Neural cell (in vitro differentiated cells): ENCODE measurements around the gene WDR77. TPM values are rescaled to one million over a fixed set of nuclear protein-coding genes. Genes with fewer than 3 reads are reported as not detected.
A peak's percentile ranks its signal among the peaks of the same experiment; 100 is the strongest.

Experiments used
- H2AFZ ChIP-seq: fragments of 200-600, 300-800 bp; sonication (generic), shearing (Covaris generic); 2 replicates; pipeline ENCODE4 v1.6.0; 2014; ENCODE audit warnings: low read depth, mild to moderate bottlenecking, antibody characterized with exemption, low read length, moderate library complexity
- H3F3A ChIP-seq: fragments of 200-600 bp; shearing (Covaris generic); 2 replicates; pipeline ENCODE4 v1.6.1; 2016; ENCODE audit warnings: mild to moderate bottlenecking, moderate library complexity, mixed read lengths, antibody characterized with exemption, low read length; ENCODE audit not compliant: insufficient read depth, poor library complexity, severe bottlenecking
- H3K27ac ChIP-seq: fragments of 200-600, 300-800 bp; sonication (generic), shearing (Covaris generic); 2 replicates; pipeline ENCODE4 v1.5.1; 2014; ENCODE audit warnings: mild to moderate bottlenecking, low read length, moderate library complexity
- H3K27me3 ChIP-seq: fragments of 300-800, 200-600 bp; sonication (generic), shearing (Covaris generic); 2 replicates; pipeline ENCODE4 v1.6.0; 2014; ENCODE audit warnings: mild to moderate bottlenecking, low read depth, low read length, moderate library complexity; ENCODE audit not compliant: insufficient read depth
- H3K36me3 ChIP-seq: fragments of 300-800, 200-600 bp; sonication (generic), shearing (Covaris generic); 2 replicates; pipeline ENCODE4 v1.5.1; 2014; ENCODE audit warnings: mild to moderate bottlenecking, antibody characterized with exemption, low read length, moderate library complexity; ENCODE audit not compliant: insufficient read depth
- H3K4me2 ChIP-seq: fragments of 300-800, 200-600 bp; sonication (generic), shearing (Covaris generic); 2 replicates; pipeline ENCODE4 v1.6.0; 2014; ENCODE audit warnings: mild to moderate bottlenecking, low read length
- H3K4me3 ChIP-seq: fragments of 300-800, 200-600 bp; sonication (generic), shearing (Covaris generic); 2 replicates; pipeline ENCODE4 v1.5.1; 2014; ENCODE audit warnings: mild to moderate bottlenecking, low read length, moderate library complexity
- H3K79me2 ChIP-seq: fragments of 200-600 bp; shearing (Covaris generic); replicated peaks from 2 replicates; pipeline ENCODE4 v1.6.0; 2014; ENCODE audit warnings: mild to moderate bottlenecking, low read length, moderate library complexity; ENCODE audit not compliant: insufficient read depth
- H3K9ac ChIP-seq: fragments of 300-800, 200-600 bp; sonication (generic), shearing (Covaris generic); 2 replicates; pipeline ENCODE4 v1.6.1; 2016; ENCODE audit warnings: mild to moderate bottlenecking, low read length, mixed read lengths
- H3K9me2 ChIP-seq: fragments of 200-600 bp; shearing (Covaris generic); 2 replicates; pipeline ENCODE4 v1.6.1; 2016; ENCODE audit warnings: mild to moderate bottlenecking, low read length, mixed read lengths; ENCODE audit not compliant: insufficient read depth
- H3K9me3 ChIP-seq: fragments of 200-600, 300-800 bp; sonication (generic), shearing (Covaris generic); 2 replicates; pipeline ENCODE4 v1.6.1; 2016; ENCODE audit warnings: mild to moderate bottlenecking, mixed run types, low read length, moderate library complexity, mixed read lengths
- H4K20me1 ChIP-seq: fragments of 200-600 bp; shearing (Covaris generic); 2 replicates; pipeline ENCODE4 v1.6.1; 2016; ENCODE audit warnings: mild to moderate bottlenecking, mixed run types; ENCODE audit not compliant: insufficient read depth
- EP300 ChIP-seq: fragments of 450-650 bp; conservative IDR thresholded peaks from 2 replicates; pipeline ENCODE4 v1.6.1; 2014; ENCODE audit warnings: antibody characterized with exemption, mild to moderate bottlenecking, moderate library complexity; ENCODE audit not compliant: poor library complexity, severe bottlenecking
- EZH2 ChIP-seq: fragments of 200-600, 300-800 bp; shearing (Covaris generic), sonication (generic); IDR thresholded peaks from 2 replicates; pipeline ENCODE4 v1.6.1; 2014; ENCODE audit warnings: antibody characterized with exemption, low read length, borderline replicate concordance, mild to moderate bottlenecking; ENCODE audit not compliant: insufficient read depth, poor library complexity, severe bottlenecking
- MXI1 ChIP-seq: fragments of 450-650 bp; conservative IDR thresholded peaks from 2 replicates; pipeline ENCODE4 v1.6.1; 2014; ENCODE audit warnings: antibody characterized with exemption, mild to moderate bottlenecking; ENCODE audit not compliant: poor library complexity, severe bottlenecking
- POLR2AphosphoS5 ChIP-seq: IDR thresholded peaks from 2 replicates; pipeline ENCODE4 v1.6.1; 2012
- RAD21 ChIP-seq: fragments of 450-650 bp; conservative IDR thresholded peaks from 2 replicates; pipeline ENCODE4 v1.6.1; 2014; ENCODE audit warnings: antibody characterized with exemption, mild to moderate bottlenecking, moderate library complexity
- SMC3 ChIP-seq: fragments of 450-650 bp; conservative IDR thresholded peaks from 2 replicates; pipeline ENCODE4 v1.6.1; 2014; ENCODE audit warnings: antibody characterized with exemption, mild to moderate bottlenecking, moderate library complexity; ENCODE audit not compliant: poor library complexity
- TAF1 ChIP-seq: IDR thresholded peaks from 2 replicates; pipeline ENCODE4 v1.6.1; 2012; ENCODE audit warnings: low read depth
- polyA plus RNA-seq: library from polyadenylated mRNA; depleted of rRNA; stranded (reverse); fragments of >200 nt; gene quantifications from 2 replicates; pipeline ENCODE4 v1.2.3, GENCODE V29; 2014
- TF ChIP-seq, protein P1 (sequence below): IDR thresholded peaks from 2 replicates; pipeline ENCODE4 v1.6.1; 2012; ENCODE audit warnings: borderline replicate concordance
- TF ChIP-seq, protein P2 (sequence below): fragments of 450-650 bp; IDR thresholded peaks from 2 replicates; pipeline ENCODE4 v1.5.1; 2014; ENCODE audit warnings: antibody characterized with exemption, mild to moderate bottlenecking, moderate library complexity; ENCODE audit not compliant: poor library complexity, severe bottlenecking

WDR77 gene
- polyA plus RNA-seq, 1 donor from 2014 or later: 63.6 TPM

DNA sequence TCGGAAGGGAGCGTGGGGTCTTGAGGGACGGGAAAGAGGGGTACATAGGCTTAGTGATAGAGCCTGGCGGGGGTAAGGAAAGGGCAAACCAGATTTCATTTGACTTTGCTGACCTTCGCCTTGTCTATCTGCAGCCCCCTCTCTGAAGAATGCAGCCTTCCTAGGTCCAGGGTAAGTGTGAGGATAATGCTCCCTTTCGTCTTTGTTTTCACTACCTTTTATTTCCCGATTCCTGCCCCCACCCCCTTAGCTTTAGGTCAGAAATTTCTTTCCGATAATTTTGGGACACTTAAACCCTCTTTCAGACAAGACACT is 604 bp upstream of the WDR77 start:
- Histone ChIP-seq H3F3A (no peaks in the 10 kb centered on the region), H4K20me1 (no peaks in the 10 kb centered on the region), H3K4me3 (peak overlapping the region; percentile 87), H2AFZ (peak overlapping the region; percentile 96), H3K79me2 (peaks cover 44% of the 10 kb centered on the region), H3K27ac (peak overlapping the region; percentile 89), H3K9ac (peak overlapping the region; percentile 94), H3K27me3 (no peaks in the 10 kb centered on the region), H3K9me2 (no peaks in the 10 kb centered on the region), H3K36me3 (peaks cover 8% of the 10 kb centered on the region), H3K9me3 (no peaks in the 10 kb centered on the region), H3K4me2 (peak overlapping the region; percentile 76)
- no peak for TF ChIP-seq TAF1
- TF ChIP-seq POLR2AphosphoS5: no peak
- TF ChIP-seq MXI1: no peak
- TF ChIP-seq EZH2: no peak
- TF ChIP-seq, protein P1, sequence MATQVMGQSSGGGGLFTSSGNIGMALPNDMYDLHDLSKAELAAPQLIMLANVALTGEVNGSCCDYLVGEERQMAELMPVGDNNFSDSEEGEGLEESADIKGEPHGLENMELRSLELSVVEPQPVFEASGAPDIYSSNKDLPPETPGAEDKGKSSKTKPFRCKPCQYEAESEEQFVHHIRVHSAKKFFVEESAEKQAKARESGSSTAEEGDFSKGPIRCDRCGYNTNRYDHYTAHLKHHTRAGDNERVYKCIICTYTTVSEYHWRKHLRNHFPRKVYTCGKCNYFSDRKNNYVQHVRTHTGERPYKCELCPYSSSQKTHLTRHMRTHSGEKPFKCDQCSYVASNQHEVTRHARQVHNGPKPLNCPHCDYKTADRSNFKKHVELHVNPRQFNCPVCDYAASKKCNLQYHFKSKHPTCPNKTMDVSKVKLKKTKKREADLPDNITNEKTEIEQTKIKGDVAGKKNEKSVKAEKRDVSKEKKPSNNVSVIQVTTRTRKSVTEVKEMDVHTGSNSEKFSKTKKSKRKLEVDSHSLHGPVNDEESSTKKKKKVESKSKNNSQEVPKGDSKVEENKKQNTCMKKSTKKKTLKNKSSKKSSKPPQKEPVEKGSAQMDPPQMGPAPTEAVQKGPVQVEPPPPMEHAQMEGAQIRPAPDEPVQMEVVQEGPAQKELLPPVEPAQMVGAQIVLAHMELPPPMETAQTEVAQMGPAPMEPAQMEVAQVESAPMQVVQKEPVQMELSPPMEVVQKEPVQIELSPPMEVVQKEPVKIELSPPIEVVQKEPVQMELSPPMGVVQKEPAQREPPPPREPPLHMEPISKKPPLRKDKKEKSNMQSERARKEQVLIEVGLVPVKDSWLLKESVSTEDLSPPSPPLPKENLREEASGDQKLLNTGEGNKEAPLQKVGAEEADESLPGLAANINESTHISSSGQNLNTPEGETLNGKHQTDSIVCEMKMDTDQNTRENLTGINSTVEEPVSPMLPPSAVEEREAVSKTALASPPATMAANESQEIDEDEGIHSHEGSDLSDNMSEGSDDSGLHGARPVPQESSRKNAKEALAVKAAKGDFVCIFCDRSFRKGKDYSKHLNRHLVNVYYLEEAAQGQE: no peak
- TF ChIP-seq, protein P2, sequence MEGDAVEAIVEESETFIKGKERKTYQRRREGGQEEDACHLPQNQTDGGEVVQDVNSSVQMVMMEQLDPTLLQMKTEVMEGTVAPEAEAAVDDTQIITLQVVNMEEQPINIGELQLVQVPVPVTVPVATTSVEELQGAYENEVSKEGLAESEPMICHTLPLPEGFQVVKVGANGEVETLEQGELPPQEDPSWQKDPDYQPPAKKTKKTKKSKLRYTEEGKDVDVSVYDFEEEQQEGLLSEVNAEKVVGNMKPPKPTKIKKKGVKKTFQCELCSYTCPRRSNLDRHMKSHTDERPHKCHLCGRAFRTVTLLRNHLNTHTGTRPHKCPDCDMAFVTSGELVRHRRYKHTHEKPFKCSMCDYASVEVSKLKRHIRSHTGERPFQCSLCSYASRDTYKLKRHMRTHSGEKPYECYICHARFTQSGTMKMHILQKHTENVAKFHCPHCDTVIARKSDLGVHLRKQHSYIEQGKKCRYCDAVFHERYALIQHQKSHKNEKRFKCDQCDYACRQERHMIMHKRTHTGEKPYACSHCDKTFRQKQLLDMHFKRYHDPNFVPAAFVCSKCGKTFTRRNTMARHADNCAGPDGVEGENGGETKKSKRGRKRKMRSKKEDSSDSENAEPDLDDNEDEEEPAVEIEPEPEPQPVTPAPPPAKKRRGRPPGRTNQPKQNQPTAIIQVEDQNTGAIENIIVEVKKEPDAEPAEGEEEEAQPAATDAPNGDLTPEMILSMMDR: no peak
- no peak for TF ChIP-seq EP300
- no peak for TF ChIP-seq SMC3
- no peak for TF ChIP-seq RAD21

DNA sequence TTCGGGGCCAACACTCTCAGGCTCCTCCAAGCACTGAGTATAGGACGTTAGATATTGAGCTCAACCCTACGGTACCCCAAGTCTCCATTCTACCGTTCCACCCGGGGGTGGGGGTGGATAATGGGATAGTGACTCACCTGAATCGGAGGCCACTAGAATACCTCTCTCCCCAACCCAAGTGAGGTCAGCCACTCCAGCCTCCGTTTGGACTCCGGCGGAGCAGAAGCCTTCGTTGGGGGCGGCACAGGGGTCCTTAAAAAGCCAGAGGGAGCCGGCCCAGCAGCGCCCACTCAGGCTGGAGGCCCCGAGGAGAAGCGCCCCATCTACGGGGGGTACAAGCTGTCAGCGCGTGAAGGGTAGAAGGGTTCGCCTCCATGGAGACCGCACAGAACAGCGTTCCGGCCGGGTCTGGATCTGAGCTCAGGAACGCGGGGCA is 556 bp downstream of the WDR77 start:
- H3K4me2 ChIP-seq: peak overlapping the region; percentile 74
- H3K79me2 ChIP-seq: peaks cover 44% of the 10 kb centered on the region
- H3K9me3 ChIP-seq: no peaks in the 10 kb centered on the region
- H3K4me3 ChIP-seq: peak overlapping the region; percentile 87
- no peaks in the 10 kb centered on the region for H3K9me2 ChIP-seq
- no peaks in the 10 kb centered on the region for H3K27me3 ChIP-seq
- peak overlapping the region; percentile 68 for H2AFZ ChIP-seq
- H3K36me3 ChIP-seq: no peaks in the 10 kb centered on the region
- H3K9ac ChIP-seq: peak overlapping the region; percentile 78
- H4K20me1 ChIP-seq: no peaks in the 10 kb centered on the region
- H3K27ac ChIP-seq: no peak overlapping the region
- TF ChIP-seq POLR2AphosphoS5: no peak
- no peak for TF ChIP-seq RAD21
- TF ChIP-seq MXI1: no peak
- TF ChIP-seq, protein P1: no peak
- no peak for TF ChIP-seq EZH2
- TF ChIP-seq TAF1: no peak
- no peak for TF ChIP-seq EP300
- TF ChIP-seq, protein P2: no peak
- TF ChIP-seq SMC3: no peak
- H3F3A ChIP-seq: no peaks in the 10 kb centered on the region
